Measurements from ENCODE around the gene DTX3. TPM values are rescaled to one million over a fixed set of nuclear protein-coding genes. Genes with fewer than 3 reads are reported as not detected.
"Not testable (repeated sequence)": the region's sequence is repeated elsewhere in the genome, so short reads cannot be mapped to it uniquely, and the experiment has no call there.

Gene DTX3
- total and polyA plus RNA-seq, 4 donors, result 1.1 to 3.2 (median 1.4) TPM

- 78% methylated on average over 9 of the region's 9 CpGs for WGBS
- not testable (repeated sequence) for H3K4me3 ChIP-seq (ENCODE audit: low read depth in 1 of 3, low read length in 3 of 3); H3K36me3 ChIP-seq (ENCODE audit: control insufficient read depth in 4 of 4, insufficient read depth in 3 of 4, low read depth in 1 of 4, low read length in 3 of 4); H3K9me3 ChIP-seq (ENCODE audit: control insufficient read depth in 4 of 4, low read length in 3 of 4); H3K9ac ChIP-seq (ENCODE audit: low read depth in 1 of 2, low read length in 2 of 2); DNase-seq (ENCODE audit: low spot score); H3K27ac ChIP-seq (ENCODE audit: low read depth in 1 of 2, low read length in 2 of 2)
- Histone ChIP-seq H3K27me3 (ENCODE audit: control insufficient read depth in 4 of 4, insufficient read depth in 4 of 4, low read length in 3 of 4) (peaks cover 0 to 13% (median 3%) of the 10 kb centered on the region in 4 donors), H3K4me1 (ENCODE audit: control insufficient read depth in 4 of 4, insufficient read depth in 4 of 4, low read length in 3 of 4) (peaks cover 0 to 15% (median 8%) of the 10 kb centered on the region in 4 donors)
Measured at GRCh38 chr12:57636731-57637130, 32.1 kb downstream of the DTX3 start.

GRCh38 chr12:57637364-57637763 is 32.7 kb downstream of the DTX3 start:
- H3K27me3 ChIP-seq (ENCODE audit: control insufficient read depth in 4 of 4, insufficient read depth in 4 of 4, low read length in 3 of 4), result peaks cover 0 to 7% (median 1%) of the 10 kb centered on the region in 4 donors
- WGBS, result 72% methylated on average over 3 of the region's 3 CpGs
- H3K27ac ChIP-seq (ENCODE audit: low read depth in 1 of 2, low read length in 2 of 2), result no peak overlapping the region
- H3K9ac ChIP-seq (ENCODE audit: low read depth in 1 of 2, low read length in 2 of 2), result no peak overlapping the region
- H3K9me3 ChIP-seq (ENCODE audit: control insufficient read depth in 4 of 4, low read length in 3 of 4), result no peaks in the 10 kb centered on the region
- no peaks in the 10 kb centered on the region for H3K36me3 ChIP-seq (ENCODE audit: control insufficient read depth in 4 of 4, insufficient read depth in 3 of 4, low read depth in 1 of 4, low read length in 3 of 4)
- H3K4me1 ChIP-seq (ENCODE audit: control insufficient read depth in 4 of 4, insufficient read depth in 4 of 4, low read length in 3 of 4), result peaks cover 0 to 8% (median 4%) of the 10 kb centered on the region in 4 donors
- TF ChIP-seq MAX (IDR thresholded peaks at IDR 0.05) (no peak), RAD21 (IDR thresholded peaks at IDR 0.05) (no peak), YY1 (IDR thresholded peaks at IDR 0.05) (no peak), ATF3 (IDR thresholded peaks at IDR 0.05) (no peak), EGR1 (IDR thresholded peaks at IDR 0.05; ENCODE audit: low read depth in 2 of 2) (no peak), REST (IDR thresholded peaks at IDR 0.05) (no peak), TAF1 (conservative IDR thresholded peaks at IDR 0.05) (no peak), CTCF (IDR thresholded peaks at IDR 0.05; ENCODE audit: low read depth, low read length, missing input control) (no peak), SP1 (IDR thresholded peaks at IDR 0.05) (no peak), GABPA (IDR thresholded peaks at IDR 0.05 in 1 of 2, conservative IDR thresholded peaks at IDR 0.05 in 1 of 2) (no peak), FOXA2 (IDR thresholded peaks at IDR 0.05) (no peak), HNF4A (conservative IDR thresholded peaks at IDR 0.05) (no peak), ZBTB33 (IDR thresholded peaks at IDR 0.05) (no peak), FOXA1 (IDR thresholded peaks at IDR 0.05) (no peak), HNF4G (IDR thresholded peaks at IDR 0.05) (no peak), RXRA (IDR thresholded peaks at IDR 0.05) (no peak), JUND (IDR thresholded peaks at IDR 0.05) (no peak), NR2F2 (IDR thresholded peaks at IDR 0.05) (no peak)
- DNase-seq (ENCODE audit: low spot score), result no peak
- H3K4me3 ChIP-seq (ENCODE audit: low read depth in 1 of 3, low read length in 3 of 3), result no peak overlapping the region
